HEK293 (cell line): Measurements from ENCODE around the gene OPCML.

Experiments used
- CTCF ChIA-PET: fragments of 350-600 bp; formaldehyde crosslinking; extraction: SDS; loops from one replicate; lab custom pipeline; 2021; ENCODE audit warnings: antibody characterized with exemption; lab: Yijun Ruan, JAX
- POLR2A ChIA-PET: fragments of 300-600 bp; formaldehyde crosslinking; extraction: SDS; loops from one replicate; lab custom pipeline; 2020; ENCODE audit warnings: antibody characterized with exemption, inconsistent platforms; lab: Yijun Ruan, JAX
- H3K27ac ChIP-seq: fragments of 200-500 bp; sonication (Bioruptor generic); 2 replicates; pipeline ENCODE4 v1.5.1; 2014; ENCODE audit warnings: low read depth, low read length, control low read depth, inconsistent platforms; ENCODE audit errors: extremely low read depth
- H3K36me3 ChIP-seq, 2 experiments: fragments of 200-500 bp in 1 of 2; sonication (Bioruptor generic) in 1 of 2; 1 replicate in 1 of 2; 2 replicates in 1 of 2; pipeline ENCODE4 v1.5.1; 2014 to 2017; ENCODE audit warnings: inconsistent platforms in 2 of 2, low read length in 2 of 2; ENCODE audit not compliant: control insufficient read depth in 2 of 2, insufficient read depth in 1 of 2
- H3K4me1 ChIP-seq: fragments of 200-500 bp; sonication (Bioruptor generic); 2 replicates; pipeline ENCODE4 v1.5.1; 2014; ENCODE audit warnings: mild to moderate bottlenecking, low read length, inconsistent platforms; ENCODE audit not compliant: control insufficient read depth, insufficient read depth
- H3K4me3 ChIP-seq: 2 replicates; pipeline ENCODE4 v1.5.1; 2011; ENCODE audit warnings: low read depth, mild to moderate bottlenecking, control low read depth, low read length, moderate library complexity
- H3K9me3 ChIP-seq: fragments of 200-500 bp; sonication (Bioruptor generic); 2 replicates; pipeline ENCODE4 v1.5.1; 2014; ENCODE audit warnings: low read depth, low read length, inconsistent platforms; ENCODE audit not compliant: control insufficient read depth, insufficient read depth
- BCL11A ChIP-seq: fragments of 450-650 bp; formaldehyde crosslinking; IDR thresholded peaks from 2 replicates; pipeline ENCODE4 v1.5.1; 2016; ENCODE audit warnings: low read depth, missing biosample characterization, missing genetic modification characterization
- MYNN ChIP-seq: fragments of 450-650 bp; formaldehyde crosslinking; IDR thresholded peaks from 2 replicates; pipeline ENCODE4 v1.5.1; 2016; ENCODE audit warnings: missing biosample characterization, missing genetic modification characterization, borderline replicate concordance
- OSR2 ChIP-seq: fragments of 450-650 bp; formaldehyde crosslinking; IDR thresholded peaks from 2 replicates; pipeline ENCODE4 v1.5.1; 2016; ENCODE audit warnings: missing biosample characterization, missing genetic modification characterization
- PRDM6 ChIP-seq: fragments of 450-650 bp; formaldehyde crosslinking; IDR thresholded peaks from 2 replicates; pipeline ENCODE4 v1.5.1; 2017; ENCODE audit warnings: missing biosample characterization, missing genetic modification characterization
- SP2 ChIP-seq: fragments of 450-650 bp; formaldehyde crosslinking; IDR thresholded peaks from 2 replicates; pipeline ENCODE4 v1.5.1; 2016; ENCODE audit warnings: missing biosample characterization, missing genetic modification characterization
- TCF7L2 ChIP-seq: IDR thresholded peaks from 2 replicates; pipeline ENCODE4 v1.6.1; 2011; ENCODE audit warnings: low read depth, mild to moderate bottlenecking, inconsistent platforms, low read length, moderate library complexity, borderline replicate concordance
- ZBTB21 ChIP-seq: fragments of 450-650 bp; formaldehyde crosslinking; IDR thresholded peaks from 2 replicates; pipeline ENCODE4 v1.5.1; 2017; ENCODE audit warnings: missing biosample characterization, missing genetic modification characterization
- ZIC2 ChIP-seq: fragments of 450-650 bp; formaldehyde crosslinking; IDR thresholded peaks from 2 replicates; pipeline ENCODE4 v1.5.1; 2016; ENCODE audit warnings: missing biosample characterization, missing genetic modification characterization
- ZNF155 ChIP-seq: fragments of 450-650 bp; formaldehyde crosslinking; IDR thresholded peaks from 2 replicates; pipeline ENCODE4 v1.5.1; 2016; ENCODE audit warnings: missing biosample characterization, missing genetic modification characterization
- ZNF157 ChIP-seq: fragments of 450-650 bp; formaldehyde crosslinking; IDR thresholded peaks from 2 replicates; pipeline ENCODE4 v1.5.1; 2016; ENCODE audit warnings: missing biosample characterization, missing genetic modification characterization
- ZNF26 ChIP-seq: fragments of 450-650 bp; formaldehyde crosslinking; IDR thresholded peaks from 2 replicates; pipeline ENCODE4 v1.5.1; 2016; ENCODE audit warnings: missing biosample characterization, missing genetic modification characterization
- ZNF362 ChIP-seq: fragments of 450-650 bp; formaldehyde crosslinking; IDR thresholded peaks from 2 replicates; pipeline ENCODE4 v1.5.1; 2016; ENCODE audit warnings: missing biosample characterization, missing genetic modification characterization
- ZNF366 ChIP-seq: fragments of 450-650 bp; formaldehyde crosslinking; conservative IDR thresholded peaks from 2 replicates; pipeline ENCODE4 v1.5.1; 2016; ENCODE audit warnings: missing biosample characterization, missing genetic modification characterization
- ZNF513 ChIP-seq: fragments of 450-650 bp; IDR thresholded peaks from 2 replicates; pipeline ENCODE4 v1.5.1; 2018; ENCODE audit warnings: missing biosample characterization, missing genetic modification characterization
- ZNF585B ChIP-seq: fragments of 450-650 bp; formaldehyde crosslinking; IDR thresholded peaks from 2 replicates; pipeline ENCODE4 v1.5.1; 2016; ENCODE audit warnings: missing biosample characterization, missing genetic modification characterization
- ZNF704 ChIP-seq: fragments of 450-650 bp; formaldehyde crosslinking; IDR thresholded peaks from 2 replicates; pipeline ENCODE4 v1.5.1; 2016; ENCODE audit warnings: missing biosample characterization, missing genetic modification characterization
- ZNF830 ChIP-seq: fragments of 450-650 bp; IDR thresholded peaks from 2 replicates; pipeline ENCODE4 v1.5.0; 2018; ENCODE audit warnings: missing biosample characterization, missing genetic modification characterization, low read depth, mild to moderate bottlenecking, moderate library complexity
- TF ChIP-seq, protein P1 (sequence below): fragments of 450-650 bp; formaldehyde crosslinking; IDR thresholded peaks from 2 replicates; pipeline ENCODE4 v1.5.1; 2016; ENCODE audit warnings: missing biosample characterization, missing genetic modification characterization, borderline replicate concordance
- TF ChIP-seq, protein P2 (sequence below): IDR thresholded peaks from 2 replicates; pipeline ENCODE4 v1.6.1; 2011; ENCODE audit warnings: mild to moderate bottlenecking, low read depth, low read length, borderline replicate concordance

The OPCML gene

GRCh38 chr11:132464939-132465338 lies 1067.4 kb downstream of the OPCML start:
- ChIA-PET POLR2A (no interaction called here), CTCF (no interaction called here)
- Histone ChIP-seq H3K4me1 (no peaks in the 10 kb centered on the region), H3K27ac (no peak overlapping the region), H3K9me3 (no peaks in the 10 kb centered on the region), H3K4me3 (no peak overlapping the region), H3K36me3 (no peaks in the 10 kb centered on the region)
- no peak for TF ChIP-seq ZNF157 (tag by site-specific recombination)
- TF ChIP-seq ZNF362 (tag by site-specific recombination), result no peak
- no peak for TF ChIP-seq MYNN
- TF ChIP-seq ZIC2 (tag by site-specific recombination), result no peak
- TF ChIP-seq PRDM6, result no peak
- no peak for TF ChIP-seq SP2
- no peak for TF ChIP-seq ZNF366 (tag by site-specific recombination)
- no peak for TF ChIP-seq ZNF704 (tag by site-specific recombination)
- TF ChIP-seq ZNF585B (tag by site-specific recombination), result no peak
- no peak for TF ChIP-seq ZNF26 (tag by site-specific recombination)
- TF ChIP-seq TCF7L2, result no peak
- TF ChIP-seq OSR2 (tag by site-specific recombination), result no peak
- no peak for TF ChIP-seq ZNF830 (tag by site-specific recombination)
- TF ChIP-seq ZBTB21 (tag by site-specific recombination), result no peak
- TF ChIP-seq ZNF155, result no peak
- no peak for TF ChIP-seq BCL11A (tag by site-specific recombination)
- no peak for TF ChIP-seq ZNF513 (tag by site-specific recombination)
- TF ChIP-seq, protein P1, sequence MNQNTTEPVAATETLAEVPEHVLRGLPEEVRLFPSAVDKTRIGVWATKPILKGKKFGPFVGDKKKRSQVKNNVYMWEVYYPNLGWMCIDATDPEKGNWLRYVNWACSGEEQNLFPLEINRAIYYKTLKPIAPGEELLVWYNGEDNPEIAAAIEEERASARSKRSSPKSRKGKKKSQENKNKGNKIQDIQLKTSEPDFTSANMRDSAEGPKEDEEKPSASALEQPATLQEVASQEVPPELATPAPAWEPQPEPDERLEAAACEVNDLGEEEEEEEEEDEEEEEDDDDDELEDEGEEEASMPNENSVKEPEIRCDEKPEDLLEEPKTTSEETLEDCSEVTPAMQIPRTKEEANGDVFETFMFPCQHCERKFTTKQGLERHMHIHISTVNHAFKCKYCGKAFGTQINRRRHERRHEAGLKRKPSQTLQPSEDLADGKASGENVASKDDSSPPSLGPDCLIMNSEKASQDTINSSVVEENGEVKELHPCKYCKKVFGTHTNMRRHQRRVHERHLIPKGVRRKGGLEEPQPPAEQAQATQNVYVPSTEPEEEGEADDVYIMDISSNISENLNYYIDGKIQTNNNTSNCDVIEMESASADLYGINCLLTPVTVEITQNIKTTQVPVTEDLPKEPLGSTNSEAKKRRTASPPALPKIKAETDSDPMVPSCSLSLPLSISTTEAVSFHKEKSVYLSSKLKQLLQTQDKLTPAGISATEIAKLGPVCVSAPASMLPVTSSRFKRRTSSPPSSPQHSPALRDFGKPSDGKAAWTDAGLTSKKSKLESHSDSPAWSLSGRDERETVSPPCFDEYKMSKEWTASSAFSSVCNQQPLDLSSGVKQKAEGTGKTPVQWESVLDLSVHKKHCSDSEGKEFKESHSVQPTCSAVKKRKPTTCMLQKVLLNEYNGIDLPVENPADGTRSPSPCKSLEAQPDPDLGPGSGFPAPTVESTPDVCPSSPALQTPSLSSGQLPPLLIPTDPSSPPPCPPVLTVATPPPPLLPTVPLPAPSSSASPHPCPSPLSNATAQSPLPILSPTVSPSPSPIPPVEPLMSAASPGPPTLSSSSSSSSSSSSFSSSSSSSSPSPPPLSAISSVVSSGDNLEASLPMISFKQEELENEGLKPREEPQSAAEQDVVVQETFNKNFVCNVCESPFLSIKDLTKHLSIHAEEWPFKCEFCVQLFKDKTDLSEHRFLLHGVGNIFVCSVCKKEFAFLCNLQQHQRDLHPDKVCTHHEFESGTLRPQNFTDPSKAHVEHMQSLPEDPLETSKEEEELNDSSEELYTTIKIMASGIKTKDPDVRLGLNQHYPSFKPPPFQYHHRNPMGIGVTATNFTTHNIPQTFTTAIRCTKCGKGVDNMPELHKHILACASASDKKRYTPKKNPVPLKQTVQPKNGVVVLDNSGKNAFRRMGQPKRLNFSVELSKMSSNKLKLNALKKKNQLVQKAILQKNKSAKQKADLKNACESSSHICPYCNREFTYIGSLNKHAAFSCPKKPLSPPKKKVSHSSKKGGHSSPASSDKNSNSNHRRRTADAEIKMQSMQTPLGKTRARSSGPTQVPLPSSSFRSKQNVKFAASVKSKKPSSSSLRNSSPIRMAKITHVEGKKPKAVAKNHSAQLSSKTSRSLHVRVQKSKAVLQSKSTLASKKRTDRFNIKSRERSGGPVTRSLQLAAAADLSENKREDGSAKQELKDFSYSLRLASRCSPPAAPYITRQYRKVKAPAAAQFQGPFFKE (tag by site-specific recombination), result no peak
- TF ChIP-seq, protein P2, sequence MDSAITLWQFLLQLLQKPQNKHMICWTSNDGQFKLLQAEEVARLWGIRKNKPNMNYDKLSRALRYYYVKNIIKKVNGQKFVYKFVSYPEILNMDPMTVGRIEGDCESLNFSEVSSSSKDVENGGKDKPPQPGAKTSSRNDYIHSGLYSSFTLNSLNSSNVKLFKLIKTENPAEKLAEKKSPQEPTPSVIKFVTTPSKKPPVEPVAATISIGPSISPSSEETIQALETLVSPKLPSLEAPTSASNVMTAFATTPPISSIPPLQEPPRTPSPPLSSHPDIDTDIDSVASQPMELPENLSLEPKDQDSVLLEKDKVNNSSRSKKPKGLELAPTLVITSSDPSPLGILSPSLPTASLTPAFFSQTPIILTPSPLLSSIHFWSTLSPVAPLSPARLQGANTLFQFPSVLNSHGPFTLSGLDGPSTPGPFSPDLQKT, result no peak
